Cerebellar nuclear complex (tissue), 1 donor: Measurements from ENCODE around the gene SRPK2.
"Not testable (repeated sequence)": the region's sequence is repeated elsewhere in the genome, so short reads cannot be mapped to it uniquely, and the experiment has no call there.

ENCODE experiments used
- DNase-seq, 2 experiments: peaks; one replicate each; lab custom pipeline; 2025; lab: John Stamatoyannopoulos, UW

Gene SRPK2

GRCh38 chr7:105224884-105225651 is 163.7 kb downstream of the SRPK2 start:
- DNase-seq: no peak

DNA sequence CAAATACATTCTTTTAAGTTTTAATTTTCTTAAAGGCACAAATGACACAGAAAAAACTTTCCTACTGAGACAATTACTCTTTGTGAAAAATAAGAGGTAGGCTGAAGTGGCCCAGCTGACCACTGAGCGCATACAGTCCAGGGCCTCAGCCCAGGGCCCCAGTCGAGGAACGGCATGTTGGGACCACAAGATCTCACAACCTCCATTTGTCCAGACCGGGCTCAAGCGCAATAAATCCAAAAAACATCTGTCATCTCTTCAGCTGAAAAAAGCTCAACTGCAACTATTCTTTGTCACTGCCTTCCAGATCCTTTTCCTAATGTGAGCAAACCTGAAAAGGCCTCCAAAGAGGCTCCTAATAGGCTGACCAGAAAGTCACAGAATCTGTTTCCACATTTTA is 165.8 kb downstream of the SRPK2 start:
- no peak for DNase-seq

DNA sequence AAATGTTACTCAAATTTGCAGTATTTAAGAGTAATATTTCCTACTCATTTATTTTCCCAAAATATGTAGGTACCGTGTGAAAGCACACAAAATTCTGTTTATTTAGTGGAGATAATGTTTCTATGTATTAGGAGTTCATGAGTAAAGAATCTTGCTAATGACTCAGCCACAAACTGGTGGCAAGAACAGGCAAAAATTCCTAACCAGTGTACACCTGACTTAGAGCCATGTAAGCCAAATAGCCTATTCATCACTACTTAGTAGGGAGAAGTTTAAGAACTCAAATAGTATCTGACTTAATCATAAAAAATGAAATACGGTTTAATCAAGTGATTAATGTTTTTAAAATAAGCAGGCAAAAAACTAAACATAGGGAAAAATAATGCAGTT is 169.0 kb downstream of the SRPK2 start:
- DNase-seq: no peak

DNA sequence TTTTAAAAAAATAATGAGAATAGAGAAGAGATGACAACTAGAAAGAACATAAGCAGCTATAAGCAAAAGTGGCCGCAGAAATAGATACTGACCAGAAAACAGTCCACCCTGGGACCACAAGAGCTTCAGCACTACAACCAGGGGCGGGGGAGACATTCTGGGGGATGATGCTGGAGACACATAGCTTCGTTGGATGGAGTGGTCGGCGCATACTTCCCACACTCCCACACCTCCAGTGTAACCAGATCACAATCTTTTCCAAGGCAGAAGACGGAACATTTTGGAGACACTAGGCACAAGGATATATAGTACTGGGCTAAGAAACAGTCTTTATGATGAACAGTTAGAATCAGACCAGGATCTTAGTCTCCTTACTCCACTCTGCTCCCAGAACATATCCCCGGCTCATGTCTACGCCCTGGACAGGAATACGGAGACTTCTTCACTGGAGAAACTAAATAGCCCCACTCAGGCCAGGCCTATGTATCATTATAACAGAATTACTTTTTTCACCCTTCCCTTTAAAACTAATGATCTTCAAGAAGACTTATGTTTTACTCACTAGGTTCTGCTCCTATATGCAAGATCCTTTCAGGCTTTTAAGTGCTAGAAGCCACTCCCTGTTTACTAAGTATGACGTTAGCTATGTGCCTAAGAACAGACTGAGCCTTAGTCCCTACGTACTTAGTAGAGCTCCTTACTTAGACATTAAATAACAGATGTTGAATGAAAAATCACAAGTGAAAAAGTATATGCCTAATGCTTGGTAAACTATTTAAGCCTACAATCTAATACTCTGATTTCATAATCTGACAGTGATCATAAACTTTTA is 169.6 kb downstream of the SRPK2 start:
- DNase-seq: no peak

GRCh38 chr7:105218215-105218614 is 170.5 kb downstream of the SRPK2 start:
- no peak for DNase-seq

DNA sequence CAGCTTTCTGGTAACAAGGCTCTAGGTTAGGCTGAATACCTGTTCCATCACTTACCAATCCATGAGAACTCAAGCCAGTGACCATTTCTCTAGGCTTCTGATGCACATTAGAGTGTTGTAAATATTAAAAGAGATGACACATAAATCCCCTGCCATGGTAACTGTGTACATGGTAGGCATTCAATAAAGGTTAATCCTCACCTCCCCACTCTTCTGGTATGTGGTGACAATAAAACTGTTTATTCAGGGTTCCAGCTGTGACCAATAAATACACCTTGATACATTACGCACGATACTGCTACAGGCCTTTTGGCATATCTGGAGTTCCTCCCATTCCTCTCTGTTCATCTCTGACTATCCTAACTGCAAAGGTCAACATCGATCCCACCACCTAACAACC is 171.9 kb downstream of the SRPK2 start:
- DNase-seq: no peak

GRCh38 chr7:105215821-105216220 is 172.9 kb downstream of the SRPK2 start:
- no peak for DNase-seq

DNA sequence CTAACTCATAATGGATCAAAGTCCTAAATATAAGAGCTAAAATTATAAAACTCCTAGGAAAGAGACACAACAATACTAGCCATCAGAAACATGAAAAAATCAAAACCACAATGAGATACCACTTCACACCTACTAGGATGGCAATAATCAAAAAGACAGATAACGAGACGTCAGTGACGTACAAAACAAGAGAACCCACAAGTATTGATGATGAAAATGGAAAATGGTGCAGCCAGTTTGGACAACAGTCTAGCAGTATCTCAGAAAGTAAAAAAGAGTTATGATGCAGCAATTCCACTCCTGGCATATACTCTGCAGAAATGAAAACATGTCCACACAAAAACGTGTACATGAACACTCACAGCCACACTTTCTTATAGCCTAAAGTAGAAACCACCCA is 173.5 kb downstream of the SRPK2 start:
- DNase-seq: no peak

- no peak for DNase-seq
Observed at GRCh38 chr7:105213611-105214010, 175.1 kb downstream of the SRPK2 start.

DNA sequence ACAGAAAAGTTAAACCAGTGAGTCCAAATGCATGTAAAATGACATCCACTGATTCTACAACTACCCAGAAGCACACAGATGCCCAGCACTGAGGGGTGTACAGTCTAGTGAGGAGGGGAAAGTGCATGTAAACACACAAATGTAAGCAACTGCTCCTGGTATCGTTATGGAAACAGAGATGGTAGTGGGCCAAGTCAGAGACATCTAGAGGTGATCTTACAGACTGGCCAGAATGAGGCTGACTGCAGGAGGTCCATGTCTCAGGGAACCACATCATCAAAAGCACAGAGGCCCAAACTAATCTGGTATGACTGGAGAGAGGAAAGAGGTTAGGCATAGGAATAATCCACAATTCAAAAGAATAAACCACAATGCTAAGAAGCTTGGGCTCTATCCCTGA is 176.5 kb downstream of the SRPK2 start:
- no peak for DNase-seq

GRCh38 chr7:105210721-105211205 is 178.0 kb downstream of the SRPK2 start:
- DNase-seq: no peak

GRCh38 chr7:105209870-105210269 is 178.9 kb downstream of the SRPK2 start:
- no peak for DNase-seq

DNA sequence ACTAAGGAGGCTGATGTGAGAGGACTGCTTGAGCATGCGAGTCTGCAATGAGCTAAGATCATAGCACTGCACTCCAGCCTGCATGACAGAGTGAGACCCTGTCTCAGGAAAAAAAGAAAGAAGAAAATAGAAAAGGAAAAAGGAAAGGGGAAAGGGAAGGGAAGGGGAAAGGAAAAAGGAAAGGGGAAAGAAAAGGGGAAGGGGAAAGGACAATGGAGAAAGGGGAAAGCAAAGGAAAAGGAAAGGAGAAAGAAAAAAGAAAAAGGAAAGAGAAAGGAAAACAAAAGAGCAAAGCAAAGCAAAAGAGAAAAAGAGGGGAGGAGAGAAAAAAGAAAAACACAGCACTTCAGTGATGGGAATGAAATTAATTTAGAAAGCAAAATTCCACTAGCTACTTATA is 179.3 kb downstream of the SRPK2 start:
- no peak for DNase-seq

GRCh38 chr7:105206985-105207384 is 181.7 kb downstream of the SRPK2 start:
- DNase-seq: no peak

GRCh38 chr7:105205592-105206237 is 183.0 kb downstream of the SRPK2 start:
- DNase-seq: no peak

- DNase-seq: no peak
Observed at GRCh38 chr7:105204953-105205352, 183.8 kb downstream of the SRPK2 start.

- no peak for DNase-seq
Observed at GRCh38 chr7:105204520-105204919, 184.2 kb downstream of the SRPK2 start.

- no peak for DNase-seq
Observed at GRCh38 chr7:105202616-105203015, 186.1 kb downstream of the SRPK2 start.

GRCh38 chr7:105199386-105199785 is 189.3 kb downstream of the SRPK2 start:
- no peak for DNase-seq

GRCh38 chr7:105198223-105198622 is 190.5 kb downstream of the SRPK2 start:
- no peak for DNase-seq

GRCh38 chr7:105196473-105196872 is 192.2 kb downstream of the SRPK2 start:
- no peak for DNase-seq

DNA sequence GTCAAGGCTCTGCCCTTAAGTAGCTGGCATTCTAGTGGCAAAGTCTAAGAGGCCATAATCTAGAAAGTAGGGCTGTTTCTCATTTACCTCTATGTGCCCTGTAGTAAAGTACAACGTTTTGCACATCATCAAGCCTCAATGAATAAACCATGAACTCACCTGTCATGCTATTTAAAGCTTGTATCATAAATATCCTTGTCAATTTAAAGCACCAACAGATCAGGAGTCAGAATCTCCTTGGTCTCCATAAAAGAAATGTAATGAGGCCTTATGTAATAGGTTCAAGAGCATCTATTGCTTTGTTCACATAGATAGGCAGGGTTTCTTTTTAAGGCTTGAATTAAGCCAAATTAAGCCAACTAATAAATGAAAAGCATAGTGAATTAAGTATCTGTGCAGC is 192.8 kb downstream of the SRPK2 start:
- no peak for DNase-seq

GRCh38 chr7:105194959-105195358 is 193.8 kb downstream of the SRPK2 start:
- not testable (repeated sequence) for DNase-seq
